Tibial nerve (tissue), 4 donors: ENCODE results near the gene EXOC6B.

Experiments
- EP300 ChIP-seq, 2 donors: sonication (generic); formaldehyde crosslinking; IDR thresholded peaks; one replicate each; pipeline ENCODE4 v1.6.1; 2017; ENCODE audit warnings: antibody characterized with exemption in 2 of 2, mild to moderate bottlenecking in 1 of 2
- POLR2A ChIP-seq, 2 donors: fragments of 450-650 bp; IDR thresholded peaks; one replicate each; pipeline ENCODE4 v1.6.1; 2017; ENCODE audit warnings: antibody characterized with exemption in 2 of 2, mild to moderate bottlenecking in 2 of 2, moderate library complexity in 2 of 2
- TF ChIP-seq, protein P1 (sequence below), 5 experiments: fragments of 200-600 bp in 3 of 5; fragments of 450-650 bp in 2 of 5; sonication (generic) in 3 of 5; IDR thresholded peaks; one replicate each; pipeline ENCODE4 v1.5.1; 2016 to 2019; ENCODE audit warnings: antibody characterized with exemption in 5 of 5, mild to moderate bottlenecking in 3 of 5, moderate library complexity in 2 of 5

DNA sequence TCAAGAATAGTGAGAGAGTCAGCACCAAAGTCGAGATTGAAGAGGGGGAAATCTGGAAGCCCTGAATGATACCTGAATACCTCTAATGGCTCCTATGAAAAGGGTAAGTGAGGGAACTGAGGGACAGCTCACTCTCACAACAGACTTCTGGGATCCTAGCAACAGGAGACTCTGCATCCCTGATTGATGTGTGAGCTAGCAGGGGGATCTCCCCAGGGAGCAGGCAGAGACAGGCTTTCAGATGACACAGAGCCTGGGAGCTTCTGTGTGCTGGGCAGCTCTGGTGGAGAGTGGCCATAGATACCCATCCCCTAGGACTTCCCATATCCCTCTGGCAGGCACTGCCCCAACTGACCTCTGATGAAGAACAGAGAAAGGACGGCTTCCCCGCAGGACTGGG lies 206.2 kb downstream of the EXOC6B start:
- TF ChIP-seq, protein P1, sequence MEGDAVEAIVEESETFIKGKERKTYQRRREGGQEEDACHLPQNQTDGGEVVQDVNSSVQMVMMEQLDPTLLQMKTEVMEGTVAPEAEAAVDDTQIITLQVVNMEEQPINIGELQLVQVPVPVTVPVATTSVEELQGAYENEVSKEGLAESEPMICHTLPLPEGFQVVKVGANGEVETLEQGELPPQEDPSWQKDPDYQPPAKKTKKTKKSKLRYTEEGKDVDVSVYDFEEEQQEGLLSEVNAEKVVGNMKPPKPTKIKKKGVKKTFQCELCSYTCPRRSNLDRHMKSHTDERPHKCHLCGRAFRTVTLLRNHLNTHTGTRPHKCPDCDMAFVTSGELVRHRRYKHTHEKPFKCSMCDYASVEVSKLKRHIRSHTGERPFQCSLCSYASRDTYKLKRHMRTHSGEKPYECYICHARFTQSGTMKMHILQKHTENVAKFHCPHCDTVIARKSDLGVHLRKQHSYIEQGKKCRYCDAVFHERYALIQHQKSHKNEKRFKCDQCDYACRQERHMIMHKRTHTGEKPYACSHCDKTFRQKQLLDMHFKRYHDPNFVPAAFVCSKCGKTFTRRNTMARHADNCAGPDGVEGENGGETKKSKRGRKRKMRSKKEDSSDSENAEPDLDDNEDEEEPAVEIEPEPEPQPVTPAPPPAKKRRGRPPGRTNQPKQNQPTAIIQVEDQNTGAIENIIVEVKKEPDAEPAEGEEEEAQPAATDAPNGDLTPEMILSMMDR (IDR thresholded peaks at IDR 0.05): no peak
- no peak for TF ChIP-seq POLR2A (IDR thresholded peaks at IDR 0.05)
- TF ChIP-seq EP300 (IDR thresholded peaks at IDR 0.05): no peak
